ENCODE data around the gene MARCKSL1. TPM values are rescaled to one million over a fixed set of nuclear protein-coding genes. Genes with fewer than 3 reads are reported as not detected.
"Not testable (repeated sequence)": the region's sequence is repeated elsewhere in the genome, so short reads cannot be mapped to it uniquely, and the experiment has no call there.

Gene MARCKSL1
- total and polyA plus RNA-seq, 2 donors: 89.0 to 113 TPM

GRCh38 chr1:32311709-32312393 lies 24.2 kb downstream of the MARCKSL1 start:
- peaks cover 0 to 4% of the 10 kb centered on the region in 2 donors for H3K4me1 ChIP-seq (ENCODE audit: control insufficient read depth in 2 of 2, insufficient read depth in 2 of 2, low read length in 2 of 2)

GRCh38 chr1:32309960-32310359 lies 26.1 kb downstream of the MARCKSL1 start:
- Histone ChIP-seq H3K36me3 (ENCODE audit: control insufficient read depth in 2 of 2, insufficient read depth in 2 of 2, low read length in 1 of 2) (peaks cover 13 to 47% of the 10 kb centered on the region in 2 donors), H3K27ac (ENCODE audit: low read depth in 1 of 2, low read length in 1 of 2) (no peak overlapping the region), H3K27me3 (ENCODE audit: control insufficient read depth in 2 of 2, insufficient read depth in 1 of 2, low read length in 1 of 2) (no peaks in the 10 kb centered on the region), H3K4me3 (ENCODE audit: low read length in 2 of 2) (no peak overlapping the region), H3K4me1 (ENCODE audit: control insufficient read depth in 2 of 2, insufficient read depth in 2 of 2, low read length in 2 of 2) (peaks cover 0 to 4% of the 10 kb centered on the region in 2 donors), H3K9me3 (ENCODE audit: control insufficient read depth in 2 of 2, insufficient read depth in 1 of 2, low read length in 1 of 2) (no peaks in the 10 kb centered on the region)
- DNase-seq (ENCODE audit: low read depth in 6 of 9, low spot score in 9 of 9): no peak
- WGBS: 94% methylated on average over 1 of the region's 1 CpG

More at GRCh38 chr1:32311709-32312393, 24.2 kb downstream of the MARCKSL1 start:
- no peak overlapping the region for H3K27ac ChIP-seq (ENCODE audit: low read depth in 1 of 2, low read length in 1 of 2)
- no peak overlapping the region for H3K4me3 ChIP-seq (ENCODE audit: low read length in 2 of 2)
- 90% methylated on average over 2 of the region's 2 CpGs for WGBS
- H3K9me3 ChIP-seq (ENCODE audit: control insufficient read depth in 2 of 2, insufficient read depth in 1 of 2, low read length in 1 of 2): no peaks in the 10 kb centered on the region
- peaks cover 10 to 38% of the 10 kb centered on the region in 2 donors for H3K36me3 ChIP-seq (ENCODE audit: control insufficient read depth in 2 of 2, insufficient read depth in 2 of 2, low read length in 1 of 2)
- DNase-seq (ENCODE audit: low read depth in 6 of 9, low spot score in 9 of 9): no peak
- H3K27me3 ChIP-seq (ENCODE audit: control insufficient read depth in 2 of 2, insufficient read depth in 1 of 2, low read length in 1 of 2): no peaks in the 10 kb centered on the region

GRCh38 chr1:32307324-32307723 lies 28.7 kb downstream of the MARCKSL1 start:
- H3K36me3 ChIP-seq (ENCODE audit: control insufficient read depth in 2 of 2, insufficient read depth in 2 of 2, low read length in 1 of 2): peaks cover 34 to 64% of the 10 kb centered on the region in 2 donors
- 95% methylated on average over 2 of the region's 2 CpGs for WGBS
- H3K4me1 ChIP-seq (ENCODE audit: control insufficient read depth in 2 of 2, insufficient read depth in 2 of 2, low read length in 2 of 2): peaks cover 0 to 4% of the 10 kb centered on the region in 2 donors
- H3K27ac ChIP-seq (ENCODE audit: low read depth in 1 of 2, low read length in 1 of 2): no peak overlapping the region
- H3K9me3 ChIP-seq (ENCODE audit: control insufficient read depth in 2 of 2, insufficient read depth in 1 of 2, low read length in 1 of 2): peaks cover 2 to 8% of the 10 kb centered on the region in 2 donors
- no peak overlapping the region for H3K4me3 ChIP-seq (ENCODE audit: low read length in 2 of 2)
- DNase-seq (ENCODE audit: low read depth in 6 of 9, low spot score in 9 of 9): no peak
- H3K27me3 ChIP-seq (ENCODE audit: control insufficient read depth in 2 of 2, insufficient read depth in 1 of 2, low read length in 1 of 2): no peaks in the 10 kb centered on the region

- H3K4me1 ChIP-seq (ENCODE audit: control insufficient read depth in 2 of 2, insufficient read depth in 2 of 2, low read length in 2 of 2): peaks cover 0 to 4% of the 10 kb centered on the region in 2 donors
- no peak overlapping the region for H3K27ac ChIP-seq (ENCODE audit: low read depth in 1 of 2, low read length in 1 of 2)
- H3K4me3 ChIP-seq (ENCODE audit: low read length in 2 of 2): no peak overlapping the region
- 99% methylated on average over 2 of the region's 2 CpGs for WGBS
- peaks cover 42 to 76% of the 10 kb centered on the region in 2 donors for H3K36me3 ChIP-seq (ENCODE audit: control insufficient read depth in 2 of 2, insufficient read depth in 2 of 2, low read length in 1 of 2)
- DNase-seq (ENCODE audit: low read depth in 6 of 9, low spot score in 9 of 9): no peak
- no peaks in the 10 kb centered on the region for H3K27me3 ChIP-seq (ENCODE audit: control insufficient read depth in 2 of 2, insufficient read depth in 1 of 2, low read length in 1 of 2)
- H3K9me3 ChIP-seq (ENCODE audit: control insufficient read depth in 2 of 2, insufficient read depth in 1 of 2, low read length in 1 of 2): peaks cover 2 to 8% of the 10 kb centered on the region in 2 donors
Observed at GRCh38 chr1:32305310-32305709, 30.7 kb downstream of the MARCKSL1 start.

- Histone ChIP-seq H3K9me3 (ENCODE audit: control insufficient read depth in 2 of 2, insufficient read depth in 1 of 2, low read length in 1 of 2) (peaks cover 2 to 8% of the 10 kb centered on the region in 2 donors), H3K4me1 (ENCODE audit: control insufficient read depth in 2 of 2, insufficient read depth in 2 of 2, low read length in 2 of 2) (peaks cover 0 to 4% of the 10 kb centered on the region in 2 donors), H3K27me3 (ENCODE audit: control insufficient read depth in 2 of 2, insufficient read depth in 1 of 2, low read length in 1 of 2) (no peaks in the 10 kb centered on the region), H3K36me3 (ENCODE audit: control insufficient read depth in 2 of 2, insufficient read depth in 2 of 2, low read length in 1 of 2) (peaks cover 45 to 74% of the 10 kb centered on the region in 2 donors), H3K4me3 (ENCODE audit: low read length in 2 of 2) (no peak overlapping the region), H3K27ac (ENCODE audit: low read depth in 1 of 2, low read length in 1 of 2) (no peak overlapping the region)
- WGBS: 96% methylated on average over 3 of the region's 3 CpGs
- no peak for DNase-seq (ENCODE audit: low read depth in 6 of 9, low spot score in 9 of 9)
Observed at GRCh38 chr1:32303997-32304622, 31.9 kb downstream of the MARCKSL1 start.

- H3K4me1 ChIP-seq (ENCODE audit: control insufficient read depth in 2 of 2, insufficient read depth in 2 of 2, low read length in 2 of 2): no peaks in the 10 kb centered on the region
- WGBS: 97% methylated on average over 3 of the region's 3 CpGs
- H3K27ac ChIP-seq (ENCODE audit: low read depth in 1 of 2, low read length in 1 of 2): no peak overlapping the region
- peaks cover 46 to 77% of the 10 kb centered on the region in 2 donors for H3K36me3 ChIP-seq (ENCODE audit: control insufficient read depth in 2 of 2, insufficient read depth in 2 of 2, low read length in 1 of 2)
- H3K4me3 ChIP-seq (ENCODE audit: low read length in 2 of 2): no peak overlapping the region
- no peak for DNase-seq (ENCODE audit: low read depth in 6 of 9, low spot score in 9 of 9)
- no peaks in the 10 kb centered on the region for H3K27me3 ChIP-seq (ENCODE audit: control insufficient read depth in 2 of 2, insufficient read depth in 1 of 2, low read length in 1 of 2)
- H3K9me3 ChIP-seq (ENCODE audit: control insufficient read depth in 2 of 2, insufficient read depth in 1 of 2, low read length in 1 of 2): peaks cover 2 to 8% of the 10 kb centered on the region in 2 donors
Observed at GRCh38 chr1:32303358-32303757, 32.7 kb downstream of the MARCKSL1 start.

- peaks cover 2 to 17% of the 10 kb centered on the region in 2 donors for H3K4me1 ChIP-seq (ENCODE audit: control insufficient read depth in 2 of 2, insufficient read depth in 2 of 2, low read length in 2 of 2)
- H3K4me3 ChIP-seq (ENCODE audit: low read length in 2 of 2): no peak overlapping the region
- no peaks in the 10 kb centered on the region for H3K27me3 ChIP-seq (ENCODE audit: control insufficient read depth in 2 of 2, insufficient read depth in 1 of 2, low read length in 1 of 2)
- H3K9me3 ChIP-seq (ENCODE audit: control insufficient read depth in 2 of 2, insufficient read depth in 1 of 2, low read length in 1 of 2): peaks cover 0 to 3% of the 10 kb centered on the region in 2 donors
- H3K27ac ChIP-seq (ENCODE audit: low read depth in 1 of 2, low read length in 1 of 2): no peak overlapping the region
- DNase-seq (ENCODE audit: low read depth in 6 of 9, low spot score in 9 of 9): no peak
- H3K36me3 ChIP-seq (ENCODE audit: control insufficient read depth in 2 of 2, insufficient read depth in 2 of 2, low read length in 1 of 2): peaks cover 32 to 66% of the 10 kb centered on the region in 2 donors
Observed at GRCh38 chr1:32299327-32299726, 36.7 kb downstream of the MARCKSL1 start.

GRCh38 chr1:32298211-32298610 lies 37.8 kb downstream of the MARCKSL1 start:
- peaks cover 9 to 20% of the 10 kb centered on the region in 2 donors for H3K4me1 ChIP-seq (ENCODE audit: control insufficient read depth in 2 of 2, insufficient read depth in 2 of 2, low read length in 2 of 2)
- not testable (repeated sequence) for H3K27ac ChIP-seq (ENCODE audit: low read depth in 1 of 2, low read length in 1 of 2)

More at GRCh38 chr1:32298211-32298610, 37.8 kb downstream of the MARCKSL1 start:
- DNase-seq (ENCODE audit: low read depth in 6 of 9, low spot score in 9 of 9); H3K9me3 ChIP-seq (ENCODE audit: control insufficient read depth in 2 of 2, insufficient read depth in 1 of 2, low read length in 1 of 2); H3K27me3 ChIP-seq (ENCODE audit: control insufficient read depth in 2 of 2, insufficient read depth in 1 of 2, low read length in 1 of 2); H3K4me3 ChIP-seq (ENCODE audit: low read length in 2 of 2): not testable (repeated sequence)
- WGBS: 98% methylated on average over 16 of the region's 16 CpGs
- H3K36me3 ChIP-seq (ENCODE audit: control insufficient read depth in 2 of 2, insufficient read depth in 2 of 2, low read length in 1 of 2): peaks cover 21 to 55% of the 10 kb centered on the region in 2 donors
